Fibroblast of lung (primary cell): ENCODE results near the gene UGGT2. TPM values are rescaled to one million over a fixed set of nuclear protein-coding genes. Genes with fewer than 3 reads are reported as not detected.
"Not testable (repeated sequence)": the region's sequence is repeated elsewhere in the genome, so short reads cannot be mapped to it uniquely, and the experiment has no call there.

Experiments
- DNase-seq, 2 donors: peaks; one replicate each; pipeline versions ENCODE4 v3.0.0 to v3.0.0-alpha.2; 2010; ENCODE audit warnings: low read depth in 2 of 2
- H2AFZ ChIP-seq: 2 replicates; pipeline ENCODE4 v1.5.1; 2012; ENCODE audit warnings: low read length, control low read depth, inconsistent platforms
- H3K27ac ChIP-seq: 2 replicates; pipeline ENCODE4 v1.5.1; 2011; ENCODE audit warnings: low read length, control low read depth; ENCODE audit not compliant: insufficient read depth
- H3K27me3 ChIP-seq: 2 replicates; pipeline ENCODE4 v1.5.1; 2011; ENCODE audit warnings: mild to moderate bottlenecking, low read length; ENCODE audit not compliant: control insufficient read depth, insufficient read depth
- H3K36me3 ChIP-seq: 2 replicates; pipeline ENCODE4 v1.5.1; 2011; ENCODE audit warnings: low read length; ENCODE audit not compliant: control insufficient read depth, insufficient read depth
- H3K4me1 ChIP-seq: 2 replicates; pipeline ENCODE4 v1.5.1; 2011; ENCODE audit warnings: low read length; ENCODE audit not compliant: control insufficient read depth, insufficient read depth; ENCODE audit errors: extremely low read depth
- H3K4me2 ChIP-seq: 2 replicates; pipeline ENCODE4 v1.5.1; 2011; ENCODE audit warnings: low read length, control low read depth; ENCODE audit not compliant: insufficient read depth; ENCODE audit errors: extremely low read depth
- H3K4me3 ChIP-seq, 4 experiments: fragments of 200-600 bp in 1 of 4; sonication (generic) in 1 of 4; replicated peaks in 1 of 4; 2 replicates each; pipeline ENCODE4 v1.5.1; 2011 to 2016; ENCODE audit warnings: low read length in 4 of 4, low read depth in 3 of 4, mild to moderate bottlenecking in 3 of 4, control low read depth in 2 of 4, inconsistent platforms in 1 of 4, mixed read lengths in 1 of 4; ENCODE audit not compliant: insufficient read depth in 1 of 4; ENCODE audit errors: control extremely low read depth in 1 of 4
- H3K79me2 ChIP-seq: 2 replicates; pipeline ENCODE4 v1.5.1; 2012; ENCODE audit warnings: mild to moderate bottlenecking, low read length, inconsistent platforms; ENCODE audit not compliant: control insufficient read depth, insufficient read depth
- H3K9ac ChIP-seq: 2 replicates; pipeline ENCODE4 v1.5.1; 2011; ENCODE audit warnings: mild to moderate bottlenecking, low read length, control low read depth; ENCODE audit not compliant: insufficient read depth
- H3K9me3 ChIP-seq: 2 replicates; pipeline ENCODE4 v1.5.1; 2012; ENCODE audit warnings: low read depth, low read length; ENCODE audit not compliant: control insufficient read depth, insufficient read depth
- H4K20me1 ChIP-seq: 2 replicates; pipeline ENCODE4 v1.5.1; 2011; ENCODE audit warnings: low read length; ENCODE audit not compliant: control insufficient read depth, insufficient read depth; ENCODE audit errors: extremely low read depth
- EZH2 ChIP-seq: IDR thresholded peaks from 2 replicates; pipeline ENCODE4 v1.5.1; 2012; ENCODE audit warnings: low read length, control low read depth, mild to moderate bottlenecking; ENCODE audit errors: missing control alignments
- polyA plus RNA-seq, 2 donors: library from polyadenylated mRNA; depleted of rRNA in 1 of 2; stranded (reverse) in 1 of 2; unstranded in 1 of 2; fragments of >200 nt; gene quantifications; 2 replicates each; pipeline ENCODE4 v1.2.1, GENCODE V29; 2011 to 2012; ENCODE audit warnings: missing spikeins in 1 of 2
- total RNA-seq: library from RNA; depleted of rRNA; stranded (reverse); fragments of >200 nt; gene quantifications from 2 replicates; pipeline ENCODE4 v1.2.1, GENCODE V29; 2014
- TF ChIP-seq, protein P1 (sequence below), 2 donors: IDR thresholded peaks in 1 of 2; conservative IDR thresholded peaks in 1 of 2; 1 replicate in 1 of 2; 2 replicates in 1 of 2; pipeline ENCODE4 v1.5.1; 2011 to 2012; ENCODE audit warnings: low read length in 2 of 2, control low read depth in 1 of 2, inconsistent platforms in 1 of 2, low read depth in 1 of 2, mild to moderate bottlenecking in 1 of 2

Gene UGGT2
- total and polyA plus RNA-seq, 2 donors (not counting 1 experiment from before 2014, with no cell fraction given): 26.3 to 47.2 TPM

DNA sequence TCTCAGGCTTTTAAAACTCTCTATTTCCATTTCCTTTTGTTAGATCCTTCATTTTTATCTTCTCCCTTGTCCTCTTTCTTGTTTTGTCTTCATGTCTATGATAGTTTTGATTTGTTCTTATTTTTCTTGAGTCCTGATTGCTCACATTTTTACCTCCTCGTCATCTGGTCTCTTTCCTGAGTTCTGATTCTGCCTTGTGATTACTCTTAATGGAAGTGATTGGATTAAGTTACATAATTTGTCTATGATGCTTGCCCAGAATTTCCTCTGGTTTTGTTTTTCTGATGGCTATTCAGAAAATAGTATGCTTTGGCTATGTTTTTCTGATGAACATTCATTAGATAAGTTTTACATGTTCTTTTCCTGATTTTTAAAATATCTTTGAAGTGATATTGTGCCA lies 273.7 kb downstream of the UGGT2 start:
- Histone ChIP-seq H3K27me3 (no peaks in the 10 kb centered on the region), H2AFZ (no peak overlapping the region), H4K20me1 (no peaks in the 10 kb centered on the region), H3K4me3 (no peak overlapping the region), H3K79me2 (no peaks in the 10 kb centered on the region), H3K27ac (no peak overlapping the region), H3K4me2 (no peak overlapping the region), H3K4me1 (peaks cover 7% of the 10 kb centered on the region), H3K36me3 (peaks cover 2% of the 10 kb centered on the region), H3K9ac (no peak overlapping the region), H3K9me3 (no peaks in the 10 kb centered on the region)
- no peak for DNase-seq
- TF ChIP-seq, protein P1, sequence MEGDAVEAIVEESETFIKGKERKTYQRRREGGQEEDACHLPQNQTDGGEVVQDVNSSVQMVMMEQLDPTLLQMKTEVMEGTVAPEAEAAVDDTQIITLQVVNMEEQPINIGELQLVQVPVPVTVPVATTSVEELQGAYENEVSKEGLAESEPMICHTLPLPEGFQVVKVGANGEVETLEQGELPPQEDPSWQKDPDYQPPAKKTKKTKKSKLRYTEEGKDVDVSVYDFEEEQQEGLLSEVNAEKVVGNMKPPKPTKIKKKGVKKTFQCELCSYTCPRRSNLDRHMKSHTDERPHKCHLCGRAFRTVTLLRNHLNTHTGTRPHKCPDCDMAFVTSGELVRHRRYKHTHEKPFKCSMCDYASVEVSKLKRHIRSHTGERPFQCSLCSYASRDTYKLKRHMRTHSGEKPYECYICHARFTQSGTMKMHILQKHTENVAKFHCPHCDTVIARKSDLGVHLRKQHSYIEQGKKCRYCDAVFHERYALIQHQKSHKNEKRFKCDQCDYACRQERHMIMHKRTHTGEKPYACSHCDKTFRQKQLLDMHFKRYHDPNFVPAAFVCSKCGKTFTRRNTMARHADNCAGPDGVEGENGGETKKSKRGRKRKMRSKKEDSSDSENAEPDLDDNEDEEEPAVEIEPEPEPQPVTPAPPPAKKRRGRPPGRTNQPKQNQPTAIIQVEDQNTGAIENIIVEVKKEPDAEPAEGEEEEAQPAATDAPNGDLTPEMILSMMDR (conservative IDR thresholded peaks at IDR 0.05 in 1 of 2, IDR thresholded peaks at IDR 0.05 in 1 of 2; ENCODE audit: low read depth in 1 of 2, low read length in 2 of 2): no peak
- no peak for TF ChIP-seq EZH2

DNA sequence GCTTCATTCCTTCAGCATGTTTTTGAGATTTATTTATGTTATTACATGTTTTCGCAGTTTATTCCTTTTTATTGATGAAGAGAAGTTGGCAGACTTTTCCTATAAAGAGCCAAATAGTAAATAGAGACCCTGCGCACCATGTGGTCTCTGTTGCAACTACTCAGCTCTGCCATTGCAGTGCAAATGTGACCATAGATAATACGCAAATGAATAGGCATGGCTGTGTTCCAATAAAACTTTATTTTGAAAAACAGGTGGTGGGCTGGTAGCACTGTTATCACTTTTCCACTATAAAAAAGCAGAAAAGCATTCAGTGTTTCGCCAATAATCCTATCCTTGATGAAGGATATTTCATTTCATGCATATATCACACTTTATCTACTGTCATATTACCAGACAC lies 281.3 kb downstream of the UGGT2 start:
- H3K4me3 ChIP-seq: no peak overlapping the region
- TF ChIP-seq, protein P1 (conservative IDR thresholded peaks at IDR 0.05 in 1 of 2, IDR thresholded peaks at IDR 0.05 in 1 of 2; ENCODE audit: low read depth in 1 of 2, low read length in 2 of 2): no peak
- TF ChIP-seq EZH2: no peak
- H3K4me1 ChIP-seq: no peaks in the 10 kb centered on the region
- H4K20me1 ChIP-seq: no peaks in the 10 kb centered on the region
- H2AFZ ChIP-seq: no peak overlapping the region
- no peak for DNase-seq
- H3K4me2 ChIP-seq: no peak overlapping the region
- no peaks in the 10 kb centered on the region for H3K27me3 ChIP-seq
- no peaks in the 10 kb centered on the region for H3K79me2 ChIP-seq
- no peaks in the 10 kb centered on the region for H3K9me3 ChIP-seq
- no peaks in the 10 kb centered on the region for H3K36me3 ChIP-seq
- no peak overlapping the region for H3K9ac ChIP-seq
- H3K27ac ChIP-seq: no peak overlapping the region

DNA sequence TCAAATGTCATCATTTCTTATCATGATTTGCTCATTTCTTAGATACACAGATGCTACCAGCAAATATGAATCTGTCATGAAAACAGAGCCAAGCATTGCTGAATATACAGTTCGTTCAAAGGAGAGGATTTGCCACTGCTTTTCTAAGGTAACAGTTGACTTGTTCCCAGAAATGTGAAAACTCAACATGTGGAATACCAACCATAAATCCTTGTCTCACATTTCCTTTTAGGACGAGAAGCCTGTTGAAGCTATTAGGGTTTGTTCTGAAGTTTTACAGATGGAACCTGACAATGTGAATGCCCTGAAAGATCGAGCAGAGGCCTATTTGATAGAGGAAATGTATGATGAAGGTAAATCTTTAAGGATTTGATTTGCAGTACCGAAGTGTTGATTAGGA lies 289.6 kb downstream of the UGGT2 start:
- DNase-seq: no peak
- no peaks in the 10 kb centered on the region for H4K20me1 ChIP-seq
- no peak overlapping the region for H3K9ac ChIP-seq
- H3K4me3 ChIP-seq: no peak overlapping the region
- no peaks in the 10 kb centered on the region for H3K79me2 ChIP-seq
- TF ChIP-seq, protein P1 (conservative IDR thresholded peaks at IDR 0.05 in 1 of 2, IDR thresholded peaks at IDR 0.05 in 1 of 2; ENCODE audit: low read depth in 1 of 2, low read length in 2 of 2): no peak
- no peak for TF ChIP-seq EZH2
- H3K36me3 ChIP-seq: no peaks in the 10 kb centered on the region
- no peak overlapping the region for H3K27ac ChIP-seq
- H3K9me3 ChIP-seq: no peaks in the 10 kb centered on the region
- no peak overlapping the region for H3K4me2 ChIP-seq
- no peaks in the 10 kb centered on the region for H3K4me1 ChIP-seq
- no peak overlapping the region for H2AFZ ChIP-seq
- H3K27me3 ChIP-seq: no peaks in the 10 kb centered on the region

DNA sequence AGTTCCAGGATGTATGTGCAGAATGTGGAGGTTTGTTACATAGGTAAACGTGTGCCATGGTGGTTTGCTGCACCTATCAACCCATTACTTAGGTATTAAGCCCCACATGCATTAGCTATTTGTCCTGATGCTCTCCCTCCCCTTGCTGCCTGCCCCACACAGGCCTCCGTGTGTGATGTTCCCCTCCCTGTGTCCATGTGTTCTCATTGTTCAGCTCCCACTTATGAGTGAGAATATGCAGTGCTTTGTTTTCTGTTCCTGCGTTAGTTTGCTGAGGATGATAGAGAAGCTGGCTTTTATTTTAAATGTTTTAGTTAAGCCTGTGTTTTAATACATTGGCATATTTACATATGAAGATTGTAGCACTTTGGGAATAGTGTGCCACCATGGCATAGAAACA lies 290.6 kb downstream of the UGGT2 start:
- H3K79me2 ChIP-seq, H4K20me1 ChIP-seq, H2AFZ ChIP-seq, H3K27me3 ChIP-seq, H3K9ac ChIP-seq, H3K4me2 ChIP-seq, H3K36me3 ChIP-seq, H3K27ac ChIP-seq, DNase-seq, H3K9me3 ChIP-seq, H3K4me3 ChIP-seq, H3K4me1 ChIP-seq: not testable (repeated sequence)
